OCI-LY1 (cell line): ENCODE data around the gene MCUB.

Experiments
- CTCF ChIP-seq: fragments of 200-600 bp; sonication (generic), shearing (Covaris generic); IDR thresholded peaks from 2 replicates; pipeline ENCODE4 v1.5.1; 2017; ENCODE audit warnings: mild to moderate bottlenecking, antibody characterized with exemption, low read length, moderate library complexity, mixed read lengths
- EZH2 ChIP-seq: fragments of 200-600 bp; sonication (generic), shearing (Covaris generic); IDR thresholded peaks from 2 replicates; pipeline ENCODE4 v1.8.0; 2017; ENCODE audit warnings: borderline replicate concordance, mixed run types, mild to moderate bottlenecking, antibody characterized with exemption, low read length, moderate library complexity, mixed read lengths

GRCh38 chr4:109682875-109683274, 122.8 kb downstream of the MCUB start:
- TF ChIP-seq CTCF (no peak), EZH2 (no peak)
